ENCODE data around the gene AXIN1.
"Not testable (repeated sequence)": the region's sequence is repeated elsewhere in the genome, so short reads cannot be mapped to it uniquely, and the experiment has no call there.

The AXIN1 gene

GRCh38 chr16:280991-281659, 71.4 kb downstream of the AXIN1 start:
- DNase-seq, result no peak

GRCh38 chr16:280552-280951, 72.0 kb downstream of the AXIN1 start, which contains the start of gene ARHGDIG:
ARHGDIG (plus strand) TSS chr16:280591; CDS start chr16:280681, 90 bp downstream.
- DNase-seq, result no peak

- no peak for DNase-seq
Measured at GRCh38 chr16:280005-280460, 72.5 kb downstream of the AXIN1 start.

DNA sequence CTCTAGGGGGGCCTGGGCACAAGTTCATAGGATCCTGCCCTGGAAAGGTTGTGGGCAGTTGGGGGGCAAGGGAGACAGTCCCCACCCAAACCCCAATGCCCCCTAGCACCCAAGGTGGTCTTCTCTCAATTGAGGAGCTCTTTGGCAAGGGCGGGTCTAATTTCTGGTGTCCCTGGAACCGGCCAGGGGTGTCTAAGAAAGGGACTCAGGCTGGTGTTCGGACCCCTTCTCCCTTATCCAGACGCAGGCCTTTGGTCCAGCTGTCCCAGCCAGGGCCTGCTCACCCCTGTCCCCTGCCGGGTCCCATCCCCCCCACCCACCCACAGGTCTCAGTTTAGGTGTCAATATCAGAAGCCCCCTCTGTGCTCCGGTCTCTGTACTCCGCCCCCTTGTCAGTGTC, 73.0 kb downstream of the AXIN1 start:
- no peak for DNase-seq

DNA sequence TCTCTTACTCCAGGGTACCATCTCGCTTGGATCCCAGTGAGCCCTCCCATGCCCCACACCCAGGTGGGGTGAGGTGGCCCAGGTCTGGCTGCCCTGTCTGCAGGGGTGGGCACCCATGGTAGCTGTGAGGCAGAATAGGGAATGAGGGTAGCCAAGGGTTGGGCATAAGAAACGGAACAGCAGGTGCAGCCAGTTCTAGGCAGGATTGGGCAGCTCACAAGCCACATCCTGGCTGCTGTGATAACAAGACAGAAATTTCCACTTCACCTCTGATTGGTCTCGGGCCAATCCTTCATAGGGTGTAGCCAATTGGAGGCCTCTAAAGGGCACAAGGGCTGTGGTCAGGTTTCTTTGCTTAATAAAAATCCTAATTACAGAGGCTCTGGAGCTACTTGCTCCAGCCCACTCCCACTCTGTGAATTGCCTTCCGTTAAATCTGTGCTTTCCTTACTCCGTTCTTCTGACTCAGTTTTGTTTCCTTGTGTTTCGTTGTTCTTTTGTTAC, 73.6 kb downstream of the AXIN1 start:
- DNase-seq, result peak; percentile 59

GRCh38 chr16:276426-277077, 76.0 kb downstream of the AXIN1 start:
- DNase-seq, result no peak

DNA sequence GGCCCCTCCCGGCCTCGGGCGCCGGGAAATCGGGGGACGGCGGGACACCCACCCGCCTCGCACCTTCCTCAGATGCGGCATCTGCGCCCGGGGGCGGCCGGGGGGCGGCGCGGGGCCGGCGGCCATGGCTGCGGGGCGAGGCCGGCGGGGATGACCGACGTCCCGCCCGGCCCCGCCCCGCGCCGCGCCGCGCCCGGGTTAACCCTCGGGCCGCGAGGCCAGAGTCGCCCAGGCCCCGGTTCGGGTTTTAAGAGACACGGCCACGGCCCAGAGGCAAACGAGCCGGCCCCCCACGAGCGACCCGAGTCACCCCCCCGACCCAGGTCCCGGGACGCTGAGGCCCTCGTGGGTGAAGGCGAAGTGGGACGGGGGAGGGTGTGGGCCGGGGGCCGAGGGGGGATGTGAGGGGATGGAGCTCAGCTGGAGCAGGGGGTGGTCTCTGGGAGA, 76.7 kb downstream of the AXIN1 start, which contains the start of gene RGS11:
Gene RGS11, minus strand, starts transcription at position 159 of the 447 bp plus-strand sequence. Its CDS starts 33 bp downstream, at position 126.
- DNase-seq, result no peak

DNA sequence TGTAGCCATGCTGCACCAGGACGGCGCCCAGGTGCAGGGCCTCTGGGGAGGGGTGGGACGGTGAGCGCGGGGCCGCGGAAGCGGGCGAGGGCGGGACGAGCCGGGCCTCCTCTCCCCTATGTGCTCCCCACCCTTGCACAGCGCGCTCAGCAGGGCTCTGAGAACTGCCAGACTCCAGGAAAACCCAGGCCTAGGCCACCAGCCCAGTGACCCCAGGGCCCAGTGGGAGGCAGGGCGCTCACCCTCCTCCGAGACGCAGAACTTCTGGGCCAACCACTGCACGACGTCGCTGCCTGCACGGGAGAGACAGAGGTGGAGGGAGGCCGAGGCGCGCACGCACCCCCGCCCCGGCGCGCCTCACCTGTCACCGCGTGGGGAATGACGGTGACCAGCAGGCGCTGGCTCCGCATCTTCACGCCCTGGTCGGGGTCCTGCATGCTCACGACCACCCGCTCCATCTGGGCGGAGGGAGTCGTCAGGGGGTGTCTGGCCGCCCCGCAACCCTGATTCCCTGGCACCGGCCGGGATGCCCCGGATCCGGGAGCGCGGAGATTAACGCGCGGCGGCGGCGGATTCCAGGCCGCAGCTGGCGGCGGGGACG, 77.4 kb downstream of the AXIN1 start:
- no peak for DNase-seq

DNA sequence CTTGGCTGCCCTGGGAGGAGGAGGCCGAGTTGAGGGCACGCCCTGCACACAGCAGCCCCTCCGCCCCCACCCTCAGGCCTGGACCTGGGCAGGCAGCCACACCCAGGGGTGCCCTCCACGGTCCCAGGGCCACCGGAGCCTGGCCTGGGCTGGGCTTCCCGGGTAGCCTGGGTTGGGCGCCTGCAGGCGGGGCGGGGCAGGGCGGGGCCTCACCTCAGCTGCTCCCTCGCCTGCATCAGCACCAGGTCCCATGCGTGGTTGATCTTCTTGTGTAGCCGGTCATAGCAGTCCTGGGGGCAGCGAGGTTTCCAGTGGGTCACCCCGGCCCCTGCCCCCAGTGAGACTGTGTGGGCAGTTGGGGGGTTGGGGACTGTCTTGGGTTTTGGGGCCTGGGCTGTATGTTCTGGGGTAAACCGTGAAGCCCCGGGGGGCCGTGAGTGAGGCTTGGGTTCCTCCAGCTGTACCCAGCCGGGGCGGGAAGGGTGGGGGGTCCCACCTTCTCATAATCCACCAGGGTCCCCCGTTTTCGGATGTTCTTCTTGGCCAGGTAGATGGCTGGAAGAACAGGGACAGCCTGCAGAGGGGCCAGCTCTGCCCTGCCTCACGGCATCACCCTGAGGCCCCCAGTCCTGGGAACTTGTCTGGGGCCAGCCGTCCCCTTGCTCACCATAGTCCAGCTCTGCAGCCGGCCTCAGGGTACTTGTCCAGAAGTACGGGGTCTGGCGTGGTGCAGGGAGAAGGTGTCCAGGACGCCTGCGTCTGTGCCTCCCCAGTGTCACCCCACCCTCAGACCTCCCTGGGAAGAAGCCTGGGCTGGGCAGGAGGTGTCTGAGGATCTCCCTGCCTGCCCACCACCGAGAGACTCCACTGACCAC, 78.7 kb downstream of the AXIN1 start:
- DNase-seq, result no peak

DNA sequence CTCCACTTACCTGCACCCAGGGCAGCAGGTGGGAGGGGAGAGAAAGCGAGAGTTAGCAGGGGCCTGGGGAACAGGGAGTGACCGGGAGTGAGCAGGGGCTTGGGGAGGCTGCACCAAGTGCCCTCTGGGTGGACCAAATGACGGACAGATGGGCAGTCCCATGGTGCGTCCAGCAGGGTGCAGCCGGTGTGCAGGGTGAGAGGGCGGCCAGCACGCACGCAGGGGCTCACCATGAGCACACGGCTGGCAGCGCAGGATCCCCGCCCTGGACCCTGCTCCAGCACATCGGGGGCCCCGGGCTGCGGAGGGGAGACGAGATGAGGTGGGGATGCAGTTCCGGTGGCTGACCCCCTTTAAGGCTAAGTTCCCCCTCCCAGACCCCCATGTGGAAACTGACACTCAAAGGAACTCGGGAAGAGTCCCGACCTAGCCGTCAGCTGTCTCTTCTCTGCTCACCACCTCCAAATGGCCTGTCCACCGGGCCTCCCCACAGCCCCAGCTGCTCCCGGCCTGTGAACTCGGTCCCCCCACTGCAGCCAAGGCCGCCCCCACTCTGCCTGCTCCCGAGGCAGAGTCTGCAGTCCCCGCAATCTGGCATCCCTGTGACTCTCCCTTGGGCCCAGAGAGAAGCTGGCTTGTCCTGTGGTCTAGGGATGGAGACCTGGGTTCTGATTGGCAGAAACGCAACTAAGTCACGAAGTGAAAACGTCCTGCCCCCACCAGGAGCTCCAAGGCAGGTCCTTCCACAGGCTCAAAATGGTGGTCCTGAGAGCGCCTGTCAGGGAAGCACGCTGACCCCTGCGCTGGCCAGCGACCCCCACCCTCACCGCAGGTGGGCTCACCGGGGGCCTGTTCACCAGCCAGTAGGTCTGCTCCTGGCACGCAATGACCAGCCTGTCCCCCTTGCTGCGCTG, 79.6 kb downstream of the AXIN1 start:
- no peak for DNase-seq

DNA sequence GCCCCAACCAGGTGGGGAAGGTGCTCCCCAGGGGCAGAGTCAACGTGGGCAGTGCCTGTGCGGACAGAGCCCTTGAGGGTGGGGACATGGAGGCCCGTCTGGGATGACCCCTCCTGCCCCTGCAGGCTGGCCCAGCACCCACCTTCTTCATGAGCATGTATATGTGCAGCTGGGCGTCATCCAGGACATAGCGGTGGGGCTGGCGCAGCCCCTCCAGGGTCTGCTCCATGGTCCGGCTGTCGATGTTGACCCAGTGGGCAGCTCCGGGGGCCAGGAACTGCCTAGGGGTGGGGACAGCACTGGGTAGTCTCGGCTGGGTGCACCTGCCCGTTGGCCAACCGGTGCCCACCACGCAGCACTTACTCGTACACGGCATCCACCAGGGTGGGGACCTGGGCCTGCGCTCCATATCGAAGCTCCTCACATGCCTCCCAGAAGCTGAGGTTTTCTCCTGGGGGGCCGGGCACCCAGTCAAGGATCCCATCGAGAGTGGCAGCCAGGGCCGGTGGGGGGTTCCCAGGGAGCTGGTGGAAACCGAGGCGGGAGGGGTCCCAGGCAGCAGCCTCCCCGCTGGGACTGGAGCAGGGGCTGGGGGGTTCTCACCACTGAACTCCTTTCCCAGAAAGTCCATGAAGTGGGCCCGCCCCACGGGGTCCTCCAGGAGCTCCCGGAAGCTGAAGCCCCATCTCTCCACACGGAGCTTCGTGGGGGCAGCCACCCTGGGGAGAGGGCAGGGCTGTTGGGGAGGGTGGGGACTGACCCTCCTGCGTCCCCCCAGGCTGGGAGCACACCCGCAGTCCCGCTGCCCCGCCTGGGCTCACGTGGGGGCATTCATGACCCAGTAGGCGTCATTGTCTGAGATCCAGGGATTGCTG, 81.9 kb downstream of the AXIN1 start:
- DNase-seq, result no peak

DNA sequence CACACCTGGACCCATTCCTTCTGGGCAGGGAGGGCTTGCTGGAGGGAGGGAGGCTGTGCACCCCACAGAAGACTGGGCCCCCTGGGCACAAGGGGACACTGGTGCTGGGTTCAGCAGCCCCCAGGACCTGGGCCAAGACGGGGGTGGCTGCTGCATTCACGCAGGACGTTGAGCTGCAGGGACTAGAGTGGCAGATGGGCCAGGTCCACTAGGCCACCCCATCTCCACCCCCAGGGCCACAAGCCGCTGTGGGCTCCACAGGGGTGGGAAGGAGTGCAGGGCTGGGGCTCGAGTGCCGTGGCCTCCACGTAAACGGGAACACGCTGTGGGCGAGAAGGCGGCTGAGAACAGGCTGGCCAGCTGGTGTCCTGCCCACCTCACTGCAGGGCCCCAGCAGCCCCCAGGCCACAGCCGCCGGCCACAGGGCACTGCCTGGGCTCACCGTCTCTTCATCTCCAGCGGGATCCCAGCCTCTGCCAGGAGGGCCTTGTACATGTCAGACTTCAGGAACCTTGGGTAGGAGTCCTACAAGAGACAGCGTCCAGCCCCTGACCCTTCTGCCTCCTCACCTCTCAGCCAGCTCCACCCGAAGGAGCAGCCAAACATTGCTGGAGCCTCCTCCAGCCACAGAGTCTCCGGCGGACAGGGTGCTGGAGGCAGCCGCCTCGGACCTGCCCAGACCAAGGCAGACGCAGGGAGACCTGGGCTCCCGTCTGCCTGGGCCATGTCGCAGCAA, 83.3 kb downstream of the AXIN1 start:
- DNase-seq, result no peak

- DNase-seq, result peak; percentile 28
Measured at GRCh38 chr16:268141-269053, 84.1 kb downstream of the AXIN1 start.

- DNase-seq, result not testable (repeated sequence)
Measured at GRCh38 chr16:267562-267961, 85.0 kb downstream of the AXIN1 start.

DNA sequence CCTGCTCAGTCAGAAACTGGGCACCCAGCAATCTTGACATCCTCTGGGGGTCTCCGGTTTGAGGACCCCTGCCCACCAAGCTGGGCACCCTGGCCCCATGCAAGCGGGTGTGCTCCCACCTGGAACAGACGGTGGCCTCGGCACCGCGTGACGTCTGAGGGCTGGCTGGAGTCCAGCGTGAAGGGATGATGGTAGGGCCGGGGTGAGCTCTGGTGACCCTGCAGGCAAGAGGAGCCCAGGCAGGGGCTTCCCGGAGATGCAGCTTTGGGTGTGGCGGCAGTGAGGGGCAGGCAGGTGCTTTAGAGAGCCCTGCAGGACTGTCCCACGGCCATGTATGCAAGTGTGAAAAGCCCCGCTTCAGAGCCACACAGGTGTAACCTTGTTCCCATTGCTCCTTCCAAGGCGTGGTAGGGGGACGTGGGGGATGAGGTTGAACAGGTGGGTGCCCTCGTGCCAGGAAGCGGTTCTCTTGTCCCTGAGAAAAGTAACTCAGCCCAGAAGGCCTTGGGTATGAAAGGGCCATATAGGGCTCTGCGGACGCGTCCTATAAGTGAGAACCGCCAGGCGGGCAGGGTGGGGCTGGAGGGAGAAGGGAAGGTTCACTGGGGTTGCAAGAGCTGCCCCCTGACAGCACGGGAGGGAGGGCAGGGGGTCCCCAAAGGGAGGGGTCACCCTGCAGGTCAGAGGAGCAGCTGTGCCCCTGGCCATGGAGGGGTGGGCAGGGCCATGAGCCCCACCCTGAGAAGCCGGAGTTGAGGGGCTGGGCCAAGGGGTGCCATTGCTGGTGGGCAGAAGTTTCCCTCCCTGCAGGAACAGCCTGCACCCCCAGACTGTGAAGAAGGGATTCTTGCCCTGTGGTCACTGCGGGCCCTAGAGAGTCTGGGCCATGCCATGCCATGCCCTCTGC, 86.0 kb downstream of the AXIN1 start:
- DNase-seq, result no peak

DNA sequence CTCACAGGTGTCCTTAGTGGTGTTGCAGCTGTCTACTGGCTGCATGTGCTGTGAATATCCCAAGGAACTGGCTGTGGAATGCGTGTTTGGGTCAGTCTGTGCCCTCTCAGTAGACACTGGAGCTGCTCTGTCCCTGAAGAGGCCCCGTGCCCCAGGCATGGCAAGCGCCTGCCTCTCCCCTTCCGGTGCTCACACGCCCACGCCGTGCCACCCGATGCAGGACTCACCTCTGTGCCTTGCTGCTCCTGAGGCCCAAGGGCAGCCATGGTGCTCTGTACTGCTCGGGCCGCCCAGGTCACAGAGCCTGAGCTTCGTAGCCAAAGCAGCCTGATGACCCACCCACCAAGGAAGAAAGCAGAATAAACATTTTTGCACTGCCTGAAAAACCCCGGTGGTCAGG, 86.8 kb downstream of the AXIN1 start:
- no peak for DNase-seq

- no peak for DNase-seq
Measured at GRCh38 chr16:265002-265529, 87.5 kb downstream of the AXIN1 start.

All from NCI-H1105 treated with DMSO at 0.1 percent for 48 hours (cell line).